Measurements from ENCODE around the gene JPH4.
A peak's percentile ranks its signal among the peaks of the same experiment; 100 is the strongest.
"Not testable (repeated sequence)": the region's sequence is repeated elsewhere in the genome, so short reads cannot be mapped to it uniquely, and the experiment has no call there.

JPH4 gene

GRCh38 chr14:23544511-23545447 lies 33.8 kb downstream of the JPH4 start:
- no peak for DNase-seq

GRCh38 chr14:23543403-23543802 lies 35.2 kb downstream of the JPH4 start:
- no peak for DNase-seq

GRCh38 chr14:23542261-23542660 lies 36.3 kb downstream of the JPH4 start:
- no peak for DNase-seq

DNA sequence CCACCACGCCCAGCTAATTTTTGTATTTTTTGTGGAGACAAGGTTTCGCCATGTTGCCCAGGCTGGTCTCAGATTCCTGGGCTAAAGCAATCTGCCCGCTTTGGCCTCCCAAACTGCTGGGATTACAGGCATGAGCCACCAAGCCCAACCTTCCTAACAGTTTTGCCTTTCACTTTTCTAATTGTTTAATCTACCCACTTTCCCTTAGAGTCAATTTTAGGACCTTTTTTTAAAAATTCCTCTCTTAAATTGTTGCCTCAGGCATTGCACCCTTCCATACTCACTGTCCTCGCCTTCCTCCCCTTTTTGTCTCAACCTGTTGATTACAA lies 38.5 kb downstream of the JPH4 start:
- no peak for DNase-seq

GRCh38 chr14:23539248-23540140 lies 39.1 kb downstream of the JPH4 start:
- peak; percentile 34 for DNase-seq

- DNase-seq: no peak
These were observed 39.8 kb downstream of the JPH4 start for GRCh38 chr14:23538785-23539184.

- DNase-seq: no peak
These were observed 40.4 kb downstream of the JPH4 start for GRCh38 chr14:23538050-23538718.

GRCh38 chr14:23537351-23538049 lies 41.1 kb downstream of the JPH4 start:
- DNase-seq: no peak

GRCh38 chr14:23536906-23537305 lies 41.7 kb downstream of the JPH4 start:
- DNase-seq: not testable (repeated sequence)

DNA sequence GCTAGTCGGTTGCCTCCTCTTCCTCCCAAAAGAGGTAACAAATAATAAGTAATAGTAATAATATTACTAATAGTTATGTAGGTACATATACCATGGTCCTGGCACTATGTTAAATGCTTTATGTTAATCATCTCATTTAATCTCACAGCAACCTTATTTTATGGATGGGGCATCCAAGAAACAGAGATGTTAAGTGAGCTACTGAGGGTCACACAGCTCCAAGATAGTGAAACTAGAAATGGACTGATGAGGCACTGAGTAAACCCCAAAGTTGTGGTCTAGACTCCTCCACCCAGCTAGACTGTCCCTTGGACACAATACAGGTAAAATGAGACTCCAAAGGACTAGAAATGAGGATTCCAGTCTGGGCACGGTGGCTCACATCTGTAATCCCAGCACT lies 42.1 kb downstream of the JPH4 start:
- DNase-seq: no peak

DNA sequence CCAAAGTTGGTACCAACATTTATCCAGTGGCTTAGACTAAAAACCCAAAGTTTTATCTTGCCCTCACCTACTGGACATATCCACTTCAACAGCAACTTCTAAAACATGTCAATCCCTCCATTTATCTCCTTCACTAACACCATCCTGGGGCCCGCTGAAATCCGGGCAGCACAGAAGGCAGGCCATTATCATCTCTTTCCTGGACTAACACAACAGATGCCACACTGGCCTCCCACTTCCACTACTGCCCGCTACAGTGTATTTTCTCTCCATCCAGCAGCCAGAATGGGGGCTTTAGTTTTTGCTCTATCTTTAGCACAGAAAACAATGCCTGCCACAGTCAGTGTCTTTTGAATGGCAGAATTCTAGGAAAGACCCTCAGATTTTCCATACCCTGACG lies 42.6 kb downstream of the JPH4 start:
- DNase-seq: no peak

GRCh38 chr14:23533652-23534435 lies 44.7 kb downstream of the JPH4 start:
- DNase-seq: no peak

DNA sequence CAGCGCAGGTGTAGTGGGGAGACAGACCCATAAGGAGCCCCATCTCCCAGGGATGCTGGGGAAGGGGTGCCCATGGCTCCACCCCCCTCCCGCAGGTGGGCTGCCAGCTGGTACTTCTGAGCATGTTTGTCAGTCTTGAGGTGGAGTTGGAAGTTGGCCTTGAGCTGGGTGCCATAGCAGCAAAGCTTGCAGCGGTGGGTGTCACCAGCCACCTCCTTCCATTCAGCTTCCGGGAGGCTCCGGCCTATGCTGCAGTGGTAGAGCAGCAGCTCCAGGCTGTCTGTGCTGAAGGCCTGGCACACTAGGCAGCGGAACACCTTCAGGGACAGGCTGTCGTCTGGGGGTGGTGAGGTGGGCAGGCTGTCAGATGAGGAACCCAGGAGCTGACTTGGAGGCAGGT lies 45.9 kb downstream of the JPH4 start:
- no peak for DNase-seq

DNA sequence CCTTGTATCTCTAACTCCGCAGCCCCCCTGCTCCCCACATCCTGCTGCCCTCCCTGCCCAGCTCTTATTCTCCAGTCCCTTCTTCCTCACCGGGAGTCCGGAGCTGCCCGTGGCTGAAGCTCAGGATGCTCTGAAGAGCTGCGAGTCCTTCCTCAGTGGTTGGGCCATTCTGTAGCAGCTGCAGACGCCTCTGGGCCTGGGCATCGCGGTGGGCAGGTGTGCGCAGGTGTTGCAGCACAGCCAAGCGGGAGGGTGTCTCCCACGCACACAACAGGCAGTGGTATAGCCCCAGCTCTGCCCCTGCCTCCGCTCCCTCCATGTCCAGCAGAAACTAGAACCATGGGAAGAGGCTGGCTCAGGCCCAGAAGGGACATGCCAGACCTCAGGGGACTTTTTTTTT lies 47.2 kb downstream of the JPH4 start:
- DNase-seq: no peak

DNA sequence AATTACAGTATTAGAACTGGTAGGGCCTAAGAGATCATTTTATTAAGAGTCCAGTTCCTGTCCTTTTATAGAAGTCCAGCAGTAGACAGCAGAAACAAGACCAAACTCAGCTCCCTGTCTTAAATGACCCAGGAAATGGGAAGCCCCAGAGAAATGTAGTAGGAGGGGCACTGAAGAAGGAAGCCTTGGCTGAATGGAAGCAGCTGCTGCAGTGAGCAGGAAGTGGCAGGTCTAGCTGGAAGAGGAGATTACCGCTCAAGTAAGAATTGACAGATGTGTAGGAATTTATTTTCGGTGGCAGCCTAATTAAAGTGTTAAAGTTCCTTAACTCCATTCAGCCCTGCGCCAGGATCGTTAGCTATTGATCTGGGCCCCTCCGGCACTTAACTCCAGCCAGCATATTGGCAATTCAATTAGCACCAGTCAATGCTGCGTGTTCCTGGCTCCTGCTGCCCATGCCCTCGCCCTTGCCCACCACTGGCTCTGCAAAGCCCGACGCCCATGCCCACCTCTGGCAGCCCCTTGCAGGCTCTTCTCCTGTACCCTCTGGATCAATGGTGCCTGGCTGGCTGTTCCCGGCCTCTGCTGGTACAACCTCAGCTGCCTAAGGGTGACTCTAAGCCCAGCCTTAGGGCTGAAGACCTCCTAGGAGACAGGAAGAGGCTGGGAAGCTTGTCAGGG lies 48.1 kb downstream of the JPH4 start:
- no peak for DNase-seq

DNA sequence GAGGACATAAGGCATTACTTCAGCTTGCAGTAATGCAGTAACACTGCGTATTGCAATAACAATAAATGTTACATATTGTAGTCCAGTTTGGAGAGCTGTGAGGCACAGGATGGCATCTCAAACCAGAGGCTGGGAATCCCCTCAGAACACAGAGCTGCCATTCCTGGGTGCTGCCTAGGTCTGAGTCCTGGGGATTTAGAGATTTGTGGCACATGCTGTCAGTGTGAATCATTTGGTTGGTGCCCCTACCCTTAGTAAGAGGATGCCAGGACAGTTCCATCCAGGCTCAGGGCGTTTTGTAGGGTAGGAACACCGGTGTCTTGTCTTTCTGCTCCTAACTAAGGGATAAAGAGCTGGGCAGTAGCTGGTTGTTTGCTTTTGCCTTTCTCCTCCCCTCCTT lies 49.6 kb downstream of the JPH4 start:
- DNase-seq: no peak

GRCh38 chr14:23528555-23528954 lies 50.0 kb downstream of the JPH4 start:
- no peak for DNase-seq

GRCh38 chr14:23525611-23526010 lies 53.0 kb downstream of the JPH4 start:
- DNase-seq: no peak

GRCh38 chr14:23524954-23525353 lies 53.6 kb downstream of the JPH4 start:
- no peak for DNase-seq

GRCh38 chr14:23523229-23524016 lies 55.2 kb downstream of the JPH4 start:
- DNase-seq: no peak
